H9 (cell line): Measurements from ENCODE around the gene EEF1A2. TPM values are rescaled to one million over a fixed set of nuclear protein-coding genes. Genes with fewer than 3 reads are reported as not detected.

ENCODE experiments used
- DNase-seq: peaks from one replicate; pipeline ENCODE4 v3.0.0-alpha.2; 2017
- H2AFZ ChIP-seq: one replicate; pipeline ENCODE4 v1.6.1; 2013; ENCODE audit warnings: mild to moderate bottlenecking, low read length, control low read depth, moderate library complexity
- H2AK5ac ChIP-seq: 2 replicates; pipeline ENCODE4 v1.6.1; 2013; ENCODE audit warnings: low read length, control low read depth, mixed read lengths; ENCODE audit not compliant: insufficient read length
- H2BK120ac ChIP-seq: one replicate; pipeline ENCODE4 v1.6.1; 2013; ENCODE audit warnings: low read depth, mild to moderate bottlenecking, low read length, control low read depth, inconsistent platforms; ENCODE audit not compliant: poor library complexity, severe bottlenecking
- H2BK12ac ChIP-seq: 2 replicates; pipeline ENCODE4 v1.6.1; 2013; ENCODE audit warnings: low read length, control low read depth, mixed read lengths, low read depth; ENCODE audit not compliant: insufficient read length
- H2BK15ac ChIP-seq: 2 replicates; pipeline ENCODE4 v1.6.1; 2013; ENCODE audit warnings: low read depth, low read length, control low read depth
- H2BK20ac ChIP-seq: one replicate; pipeline ENCODE4 v1.6.1; 2013; ENCODE audit warnings: low read depth, mild to moderate bottlenecking, low read length, control low read depth, inconsistent platforms; ENCODE audit not compliant: poor library complexity, severe bottlenecking
- H2BK5ac ChIP-seq: 2 replicates; pipeline ENCODE4 v1.6.1; 2013; ENCODE audit warnings: low read length, control low read depth, mixed read lengths; ENCODE audit not compliant: insufficient read length
- H3K14ac ChIP-seq: 2 replicates; pipeline ENCODE4 v1.6.1; 2013; ENCODE audit warnings: low read length, control low read depth; ENCODE audit not compliant: insufficient read depth
- H3K18ac ChIP-seq: 2 replicates; pipeline ENCODE4 v1.6.1; 2013; ENCODE audit warnings: low read depth, mild to moderate bottlenecking, mixed read lengths, low read length, control low read depth; ENCODE audit not compliant: insufficient read length
- H3K23ac ChIP-seq: 2 replicates; pipeline ENCODE4 v1.6.1; 2013; ENCODE audit warnings: low read length, control low read depth, mixed read lengths, low read depth; ENCODE audit not compliant: insufficient read length
- H3K23me2 ChIP-seq: 2 replicates; pipeline ENCODE4 v1.6.1; 2013; ENCODE audit warnings: low read depth, mild to moderate bottlenecking, mixed read lengths, low read length, control low read depth; ENCODE audit not compliant: insufficient read length, poor library complexity, severe bottlenecking
- H3K27ac ChIP-seq: 2 replicates; pipeline ENCODE4 v1.5.1; 2013; ENCODE audit warnings: low read length, control low read depth, mixed read lengths, low read depth; ENCODE audit not compliant: insufficient read length
- H3K27me3 ChIP-seq: 2 replicates; pipeline ENCODE4 v1.6.1; 2013; ENCODE audit warnings: low read length, control low read depth, inconsistent platforms; ENCODE audit not compliant: insufficient read depth
- H3K4ac ChIP-seq: 2 replicates; pipeline ENCODE4 v1.6.1; 2013; ENCODE audit warnings: low read depth, mild to moderate bottlenecking, control low read depth, inconsistent platforms, low read length, moderate library complexity
- H3K4me1 ChIP-seq: 2 replicates; pipeline ENCODE4 v1.6.1; 2013; ENCODE audit warnings: low read length, control low read depth, inconsistent platforms; ENCODE audit not compliant: insufficient read depth
- H3K4me2 ChIP-seq: 2 replicates; pipeline ENCODE4 v1.6.1; 2013; ENCODE audit warnings: low read length, control low read depth, mixed read lengths; ENCODE audit not compliant: insufficient read length, insufficient read depth
- H3K56ac ChIP-seq: 2 replicates; pipeline ENCODE4 v1.6.1; 2013; ENCODE audit warnings: low read depth, mild to moderate bottlenecking, mixed read lengths, low read length, control low read depth; ENCODE audit not compliant: insufficient read length
- H3K79me1 ChIP-seq: 2 replicates; pipeline ENCODE4 v1.6.1; 2013; ENCODE audit warnings: low read depth, mild to moderate bottlenecking, moderate library complexity, low read length, control low read depth, inconsistent platforms; ENCODE audit not compliant: insufficient read depth, poor library complexity, severe bottlenecking
- H3K79me2 ChIP-seq: 2 replicates; pipeline ENCODE4 v1.6.1; 2013; ENCODE audit warnings: low read length, control low read depth, inconsistent platforms; ENCODE audit not compliant: insufficient read depth
- H3K9ac ChIP-seq: 2 replicates; pipeline ENCODE4 v1.6.1; 2013; ENCODE audit warnings: low read length, control low read depth, mixed read lengths; ENCODE audit not compliant: insufficient read length; ENCODE audit errors: extremely low read depth
- H3K9me3 ChIP-seq: one replicate; pipeline ENCODE4 v1.6.1; 2013; ENCODE audit warnings: low read depth, low read length, inconsistent platforms; ENCODE audit not compliant: control insufficient read depth
- H3T11ph ChIP-seq: one replicate; pipeline ENCODE4 v1.6.1; 2013; ENCODE audit warnings: mild to moderate bottlenecking, low read length, control low read depth, inconsistent platforms
- H4K20me1 ChIP-seq: one replicate; pipeline ENCODE4 v1.6.1; 2013; ENCODE audit not compliant: control insufficient read depth, insufficient read length, insufficient read depth
- H4K5ac ChIP-seq: 2 replicates; pipeline ENCODE4 v1.6.1; 2013; ENCODE audit warnings: low read depth, mild to moderate bottlenecking, mixed read lengths, low read length, control low read depth; ENCODE audit not compliant: insufficient read length
- H4K8ac ChIP-seq: replicated peaks from 2 replicates; pipeline ENCODE4 v1.6.1; 2013; ENCODE audit warnings: low read length, control low read depth, mixed read lengths, low read depth; ENCODE audit not compliant: insufficient read length
- H4K91ac ChIP-seq: 2 replicates; pipeline ENCODE4 v1.6.1; 2013; ENCODE audit warnings: low read depth, mild to moderate bottlenecking, moderate library complexity, mixed read lengths, low read length, control low read depth; ENCODE audit not compliant: insufficient read length
- H3K27ac Mint-ChIP-seq, 3 experiments: 2 replicates in 2 of 3; 3 replicates in 1 of 3; pipeline ENCODE4 v1.8.0; 2020 to 2021; ENCODE audit warnings: mixed read lengths in 3 of 3, mild to moderate bottlenecking in 1 of 3, moderate library complexity in 1 of 3
- H3K27me3 Mint-ChIP-seq: 2 replicates; pipeline ENCODE4 v1.8.0; 2021; ENCODE audit warnings: low read depth, mild to moderate bottlenecking, moderate library complexity, mixed read lengths
- H3K36me3 Mint-ChIP-seq, 3 experiments: 2 replicates in 2 of 3; 3 replicates in 1 of 3; pipeline ENCODE4 v1.8.0; 2020 to 2021; ENCODE audit warnings: low read depth in 3 of 3, mixed read lengths in 3 of 3; ENCODE audit not compliant: insufficient read depth in 1 of 3
- H3K4me1 Mint-ChIP-seq, 2 experiments: 2 replicates each; pipeline ENCODE4 v1.8.0; 2020; ENCODE audit warnings: mixed read lengths in 2 of 2
- H3K4me3 Mint-ChIP-seq, 2 experiments: 2 replicates in 1 of 2; 3 replicates in 1 of 2; pipeline ENCODE4 v1.8.0; 2020 to 2021; ENCODE audit warnings: mild to moderate bottlenecking in 2 of 2, mixed read lengths in 2 of 2, moderate library complexity in 1 of 2
- H3K9me3 Mint-ChIP-seq, 2 experiments: 2 replicates in 1 of 2; 3 replicates in 1 of 2; pipeline ENCODE4 v1.8.0; 2020; ENCODE audit warnings: mild to moderate bottlenecking in 2 of 2, mixed read lengths in 2 of 2, moderate library complexity in 1 of 2
- CTCF ChIP-seq: fragments of 200-600 bp; sonication (generic); conservative IDR thresholded peaks from 3 replicates; pipeline ENCODE4 v1.8.0; 2021; ENCODE audit warnings: antibody characterized with exemption, mild to moderate bottlenecking
- WGBS: extraction: QIAGEN DNeasy Blood & Tissue Kit; methylation state at CpG from one replicate; pipeline ENCODE4 v1.1.7; 2013; ENCODE audit warnings: missing lambda C conversion rate, low lambda C conversion rate, mixed read lengths; ENCODE audit not compliant: insufficient read length; ENCODE audit errors: extremely low coverage; 5-methylcytosine and 5-hydroxymethylcytosine counted together
- total RNA-seq: library from RNA; stranded (reverse); gene quantifications from 2 replicates; pipeline ENCODE4 v1.2.1, GENCODE V29; 2021

EEF1A2 gene
- total RNA-seq, 1 experiment from 2014 or later: 27.4 TPM

DNA sequence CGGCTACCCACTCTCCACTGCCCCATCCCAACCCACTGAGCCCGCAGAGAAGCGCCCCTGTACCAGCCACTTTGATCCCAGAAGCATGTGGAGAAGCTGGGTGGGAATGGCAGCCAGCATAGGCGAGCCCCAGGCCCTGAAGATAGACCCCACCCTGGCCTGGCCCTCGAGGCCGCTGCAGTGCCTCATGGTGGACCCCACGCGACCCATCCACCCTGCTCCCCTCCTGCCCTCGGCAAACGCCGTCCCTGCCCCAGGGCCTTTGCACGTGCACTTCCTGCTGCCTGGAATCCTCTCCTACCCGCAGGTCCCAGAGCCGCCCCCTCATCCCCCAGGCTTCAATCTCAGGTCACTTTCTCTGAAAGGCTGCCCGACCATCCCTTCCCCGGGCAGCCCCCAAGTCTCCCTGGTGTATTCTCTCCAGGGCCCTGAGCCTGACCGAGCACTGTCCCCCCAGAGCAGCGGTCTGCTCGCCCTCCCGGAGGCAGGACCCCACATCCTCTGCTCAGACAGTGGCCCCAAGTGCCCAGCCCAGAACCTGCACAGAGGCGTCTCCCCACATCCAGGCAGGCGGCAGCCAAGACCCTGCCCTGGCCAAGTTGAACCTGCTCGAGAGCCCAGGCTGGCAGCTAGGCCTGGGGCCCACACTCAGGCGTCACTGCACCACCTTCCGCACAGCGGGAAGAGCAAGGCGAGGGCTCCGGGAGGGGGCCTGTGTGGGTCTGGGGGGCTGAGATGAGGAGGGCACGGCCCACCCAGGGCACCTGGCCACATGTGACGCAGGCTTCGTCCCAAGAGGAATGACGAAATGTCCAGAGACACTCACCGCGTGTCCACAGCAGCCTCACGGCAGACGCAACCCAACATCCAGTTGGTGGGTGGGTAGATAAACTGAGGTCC is 40.5 kb downstream of the EEF1A2 start:
- Histone ChIP-seq H4K8ac (no peak overlapping the region), H3K27ac (no peak overlapping the region), H3K56ac (no peak overlapping the region), H3K79me1 (peaks cover 3% of the 10 kb centered on the region), H4K5ac (no peak overlapping the region), H3K9me3 (no peaks in the 10 kb centered on the region), H2BK5ac (no peak overlapping the region), H3K18ac (no peak overlapping the region), H3K23ac (no peak overlapping the region), H2BK120ac (no peak overlapping the region), H3K4me2 (no peak overlapping the region), H3K23me2 (no peaks in the 10 kb centered on the region), H3K14ac (no peak overlapping the region), H4K91ac (no peak overlapping the region), H2AK5ac (no peak overlapping the region), H3K9ac (no peak overlapping the region), H3T11ph (no peak overlapping the region), H2BK12ac (no peak overlapping the region), H4K20me1 (no peaks in the 10 kb centered on the region), H3K4me1 (no peaks in the 10 kb centered on the region; the same call in 1 of the 2 replicates), H2BK15ac (no peak overlapping the region), H3K27me3 (no peaks in the 10 kb centered on the region), H2BK20ac (no peak overlapping the region), H2AFZ (no peak overlapping the region), H3K4ac (no peak overlapping the region), H3K79me2 (peaks cover 4% of the 10 kb centered on the region; the same call in 1 of the 2 replicates)
- no peak for DNase-seq
- no peak overlapping the region for H3K4me3 Mint-ChIP-seq
- TF ChIP-seq CTCF: no peak
- H3K36me3 Mint-ChIP-seq: peaks cover 0 to 10% (median 0%) of the 10 kb centered on the region in 3 experiments; a peak in 1 of 7 replicates
- H3K9me3 Mint-ChIP-seq: no peaks in the 10 kb centered on the region
- no peaks in the 10 kb centered on the region; the same call in 1 of the 2 replicates for H3K27me3 Mint-ChIP-seq
- H3K4me1 Mint-ChIP-seq: peaks cover 21 to 39% of the 10 kb centered on the region in 2 experiments
- no CpG with 5 or more reads among the region's 36 CpGs for WGBS
- peak overlapping the region in 2 of 3 experiments; percentile 52 to 79; a peak in 4 of 7 replicates for H3K27ac Mint-ChIP-seq
